ENCODE results near the gene C12orf42. TPM values are rescaled to one million over a fixed set of nuclear protein-coding genes. Genes with fewer than 3 reads are reported as not detected.

The C12orf42 gene
- total RNA-seq, 1 donor from 2014 or later = 0.48 TPM

DNA sequence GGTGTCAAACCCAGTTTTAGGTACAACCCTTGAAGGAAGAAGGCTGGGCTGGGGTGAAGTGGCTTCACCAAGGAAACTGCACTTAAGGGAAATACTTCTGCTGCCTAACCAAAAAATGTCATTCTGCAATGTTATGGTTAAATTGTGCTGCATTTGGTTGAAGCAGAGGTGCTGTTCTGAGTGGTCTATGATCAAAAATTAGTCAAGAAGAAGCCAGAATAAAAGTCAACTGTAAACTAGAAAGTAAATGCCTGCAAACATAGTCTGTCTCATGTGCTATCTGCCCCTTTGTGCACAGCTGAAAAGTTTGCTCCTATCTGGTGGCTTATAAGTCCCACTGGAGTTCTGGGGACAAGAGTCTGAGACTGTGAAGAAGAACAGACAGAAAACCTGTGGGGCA lies 158.8 kb downstream of the C12orf42 start:
- DNase-seq (ENCODE audit: low spot score) = no peak

DNA sequence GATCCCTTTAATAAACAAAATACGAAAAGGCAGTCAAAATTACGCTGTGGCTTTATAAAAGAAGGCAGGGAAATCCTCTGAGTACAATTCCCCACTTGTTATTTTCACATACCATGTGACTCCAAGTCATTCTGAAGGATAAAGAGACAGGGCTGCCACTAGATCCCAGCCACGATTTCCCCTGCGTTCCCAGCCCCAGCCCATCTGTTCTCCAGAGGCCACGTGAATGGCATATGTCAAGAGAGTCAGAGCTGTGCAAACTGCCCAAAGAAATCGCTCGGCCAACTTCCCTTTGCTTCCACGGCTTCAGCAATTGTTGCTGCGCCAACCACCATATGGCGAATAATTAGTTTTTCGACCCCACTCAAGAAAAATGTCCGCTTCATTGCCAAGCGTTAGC lies 161.3 kb downstream of the C12orf42 start:
- peak; percentile 16 for DNase-seq (ENCODE audit: low spot score)

DNA sequence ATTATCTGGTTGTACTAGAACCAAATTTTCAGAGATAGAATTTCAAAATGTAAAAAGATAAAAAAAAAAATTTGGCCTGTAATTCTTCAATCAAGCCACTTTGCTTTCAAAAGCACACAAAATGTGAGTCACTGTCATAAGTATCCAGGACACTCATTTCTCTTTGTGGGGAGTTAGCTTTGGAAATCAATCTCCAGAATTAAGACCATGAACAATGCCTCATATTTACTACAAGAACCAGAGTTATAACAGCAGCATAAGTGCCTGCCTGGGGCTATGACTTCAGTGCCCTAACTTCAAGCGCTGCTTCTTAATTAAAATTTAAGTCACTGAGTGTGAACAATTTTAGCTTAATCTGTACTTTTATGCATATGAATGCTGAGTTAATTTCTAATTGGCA lies 162.1 kb downstream of the C12orf42 start:
- DNase-seq (ENCODE audit: low spot score) = no peak

DNA sequence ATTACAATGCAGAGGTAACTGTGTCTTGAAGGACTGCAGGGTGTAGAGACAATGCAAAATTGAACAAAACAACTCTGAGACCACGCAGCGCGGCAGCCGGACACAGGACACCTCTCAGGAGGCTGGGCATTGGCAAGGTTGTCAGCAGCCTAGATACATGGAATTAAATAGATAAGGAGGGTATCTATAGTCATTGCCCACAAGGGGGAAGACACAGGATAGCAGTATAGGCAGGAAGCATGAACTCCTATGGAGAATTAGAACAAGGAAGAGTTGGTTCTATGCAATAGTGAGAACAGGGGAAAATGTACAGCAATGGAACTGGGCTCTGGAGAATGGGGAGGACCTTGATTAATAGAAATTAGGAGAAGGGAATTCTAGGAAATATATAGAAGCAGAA lies 164.1 kb downstream of the C12orf42 start:
- no peak for DNase-seq (ENCODE audit: low spot score)

DNA sequence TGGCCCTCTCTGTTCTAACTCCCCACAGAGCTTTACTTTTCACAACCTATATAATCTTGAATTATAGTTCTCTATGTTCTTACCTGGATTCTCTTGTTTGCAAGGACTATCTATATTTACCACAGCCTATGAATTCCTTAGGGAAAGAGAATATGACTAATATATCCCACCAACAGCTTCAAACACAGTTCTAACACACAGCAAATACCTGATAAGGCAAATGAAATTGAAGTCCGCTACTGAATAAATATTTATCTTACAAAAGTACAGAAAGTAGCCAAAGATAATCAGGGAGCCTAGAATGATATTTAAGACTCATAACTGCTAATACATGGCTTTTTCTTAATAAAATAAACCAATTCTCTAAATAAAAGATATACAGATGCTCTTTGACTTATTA lies 165.1 kb downstream of the C12orf42 start:
- DNase-seq (ENCODE audit: low spot score) = no peak

DNA sequence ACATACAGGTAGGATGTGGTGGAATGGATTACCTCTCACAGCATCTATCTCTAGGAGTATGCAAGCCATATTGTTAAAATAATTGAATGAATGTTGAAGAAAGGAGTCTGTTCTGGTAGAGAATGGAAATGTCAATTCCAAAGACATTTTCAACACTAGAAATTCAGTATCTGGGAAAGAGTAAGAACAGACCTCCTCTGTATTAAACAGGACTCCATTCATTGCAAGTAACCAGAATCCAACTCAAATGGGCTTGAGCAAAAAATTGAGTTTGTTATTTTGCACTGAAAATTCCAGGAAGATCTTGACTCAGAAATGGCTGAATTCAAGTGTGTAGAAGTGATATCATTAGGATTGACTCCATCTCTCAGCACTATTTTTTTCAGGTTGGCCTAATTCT lies 168.1 kb downstream of the C12orf42 start:
- DNase-seq (ENCODE audit: low spot score) = no peak

DNA sequence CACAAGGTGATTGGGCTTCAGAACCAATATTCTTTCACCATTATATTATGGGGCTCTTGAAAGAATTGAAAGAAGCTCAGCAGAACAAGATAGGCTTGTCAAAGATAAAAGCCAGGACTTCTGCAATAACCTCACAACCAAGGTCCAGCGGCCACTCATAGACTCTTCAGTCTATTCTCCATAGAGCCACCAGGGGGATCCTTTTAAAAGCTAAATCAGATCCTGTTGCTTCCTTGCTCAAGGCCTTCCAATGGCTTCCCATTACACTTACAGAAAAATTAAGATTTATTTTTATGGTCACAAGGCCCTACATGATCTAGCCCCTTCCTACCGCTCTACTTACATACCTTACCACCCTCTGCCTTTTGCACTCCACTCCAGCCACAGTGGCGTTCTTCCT lies 169.6 kb downstream of the C12orf42 start:
- DNase-seq (ENCODE audit: low spot score) = no peak

DNA sequence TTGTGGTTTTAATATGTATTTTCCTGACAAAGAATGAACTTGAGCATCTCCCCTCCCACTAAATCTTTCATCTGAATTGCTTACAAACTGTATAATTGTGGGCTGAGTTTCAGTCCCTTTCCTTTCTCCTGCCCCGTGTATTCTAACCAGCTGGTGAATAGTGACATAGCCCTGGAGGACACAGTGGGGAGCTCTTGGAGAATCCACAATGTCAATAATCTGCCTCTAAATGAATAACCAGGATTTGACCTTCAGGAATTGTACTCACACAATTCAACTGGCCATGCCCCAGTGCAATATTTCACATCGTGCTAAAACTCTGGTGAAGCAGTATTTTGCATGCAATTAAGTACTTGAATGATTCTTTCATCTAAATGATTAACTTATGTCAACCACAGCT lies 177.2 kb downstream of the C12orf42 start:
- no peak for DNase-seq (ENCODE audit: low spot score)

DNA sequence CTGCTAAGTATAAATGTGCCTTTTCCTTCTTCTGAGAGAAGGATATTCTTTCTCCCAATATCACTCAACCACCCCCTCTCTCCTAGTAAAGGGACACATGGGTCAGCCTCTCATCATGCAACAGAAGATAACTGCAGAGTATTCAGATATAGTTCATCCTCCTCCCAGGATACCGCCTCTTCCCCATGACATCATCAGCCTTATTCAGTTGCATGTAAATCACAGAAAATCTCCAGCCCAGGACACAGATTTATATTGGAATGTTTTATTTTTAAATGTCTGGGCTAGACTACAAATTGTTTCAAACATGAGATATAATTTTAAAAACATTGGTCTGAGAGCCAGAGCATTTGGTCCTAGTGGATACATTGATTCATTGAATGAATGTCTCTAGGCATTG lies 178.5 kb downstream of the C12orf42 start:
- DNase-seq (ENCODE audit: low spot score) = peak; percentile 53

DNA sequence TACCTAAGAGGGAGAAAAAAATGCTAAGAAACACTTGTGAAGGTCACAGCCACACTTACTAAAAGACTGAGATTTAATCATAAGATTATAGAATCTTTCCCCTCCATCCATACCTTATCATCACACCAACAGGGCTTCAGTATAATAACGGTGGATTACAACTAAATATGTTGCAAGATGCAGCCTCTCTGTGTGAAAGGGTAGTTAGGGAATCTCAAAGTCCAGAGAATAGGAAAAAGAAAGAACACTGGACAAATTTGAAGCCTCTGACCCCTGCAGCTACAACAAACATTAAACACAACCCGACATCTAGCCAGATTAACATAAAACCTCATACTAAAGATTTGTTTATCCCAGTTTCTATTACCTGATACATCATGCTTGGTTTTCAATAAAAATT lies 181.0 kb downstream of the C12orf42 start:
- no peak for DNase-seq (ENCODE audit: low spot score)

DNA sequence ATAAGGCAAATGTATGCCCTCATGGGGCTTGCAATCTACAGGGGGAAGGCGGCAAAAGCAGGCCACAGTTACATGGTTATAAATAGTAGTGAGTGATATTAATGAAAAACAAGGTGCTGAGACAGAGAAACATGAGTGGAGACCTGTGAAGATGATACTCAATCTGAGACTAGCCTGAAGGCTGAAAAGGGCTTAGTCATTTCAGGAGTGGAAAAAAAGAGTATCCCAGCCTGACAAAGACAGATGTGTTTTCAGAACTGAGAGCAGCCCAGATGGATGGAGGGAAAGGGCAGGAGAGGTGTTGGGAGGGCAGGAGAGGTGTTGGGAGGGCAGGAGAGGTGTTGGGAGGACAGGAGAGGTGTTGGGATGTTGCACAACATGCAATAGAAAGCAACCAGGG lies 181.9 kb downstream of the C12orf42 start:
- DNase-seq (ENCODE audit: low spot score) = no peak

DNA sequence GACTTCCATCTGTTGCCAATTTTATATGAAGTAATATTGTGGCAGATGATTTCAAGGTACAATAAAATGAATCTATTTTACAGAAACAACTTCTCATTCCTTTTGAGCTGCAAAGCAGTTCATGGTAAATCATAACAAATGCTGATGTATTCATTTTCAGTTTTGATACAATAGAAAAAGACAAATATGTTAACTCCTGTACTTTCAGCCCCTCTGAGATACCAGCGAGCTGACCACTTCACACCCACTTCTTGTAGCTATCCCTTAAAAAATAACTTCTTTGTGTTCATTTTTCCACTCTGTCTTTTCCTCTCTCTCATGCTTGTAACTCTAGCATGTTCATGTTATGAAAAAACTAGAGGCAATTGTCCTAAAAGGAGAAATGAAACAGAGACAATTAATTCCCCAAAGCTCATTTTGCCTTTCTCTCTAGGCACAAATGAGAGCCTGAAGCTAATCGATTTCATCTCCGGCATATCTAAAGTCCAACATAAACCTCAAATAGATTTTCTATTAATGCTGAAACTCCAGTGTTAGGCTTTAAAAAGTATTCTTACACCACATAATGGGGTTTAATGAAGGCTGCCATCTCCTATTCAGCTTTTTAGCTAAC lies 182.9 kb downstream of the C12orf42 start:
- DNase-seq (ENCODE audit: low spot score) = no peak

DNA sequence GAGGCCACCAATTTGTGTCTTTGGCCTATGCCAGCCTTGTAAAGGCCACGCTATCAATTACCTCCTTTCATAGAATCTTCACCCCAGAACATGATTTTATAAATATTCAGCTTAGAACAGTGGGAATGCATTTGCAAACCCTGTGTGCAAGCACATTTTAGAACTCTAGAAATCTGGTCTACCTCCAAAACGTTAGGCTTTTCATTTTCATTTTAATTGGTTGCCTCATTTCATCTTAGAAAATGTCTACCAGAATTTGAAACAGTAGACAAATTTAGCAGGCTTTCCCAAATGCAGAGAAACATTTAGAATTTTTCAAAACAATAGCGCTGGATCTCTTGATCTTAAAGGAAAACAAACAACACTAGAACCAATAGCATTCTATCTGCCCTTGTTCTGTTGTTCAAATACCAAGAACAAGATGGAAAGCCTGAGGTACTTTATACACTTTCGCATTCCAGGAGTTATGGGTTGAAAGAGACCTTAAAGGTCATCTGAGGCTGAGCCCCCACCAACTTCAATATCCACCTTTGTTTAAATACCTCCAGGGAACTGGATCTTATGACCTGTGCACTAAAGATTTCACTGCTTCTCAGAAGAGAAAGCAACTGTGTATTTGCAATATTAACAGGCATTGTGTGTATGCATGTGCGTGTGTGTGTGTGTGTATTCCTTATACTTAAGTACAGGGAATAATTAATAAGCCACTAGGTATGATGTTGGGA lies 185.1 kb downstream of the C12orf42 start:
- DNase-seq (ENCODE audit: low spot score) = no peak

DNA sequence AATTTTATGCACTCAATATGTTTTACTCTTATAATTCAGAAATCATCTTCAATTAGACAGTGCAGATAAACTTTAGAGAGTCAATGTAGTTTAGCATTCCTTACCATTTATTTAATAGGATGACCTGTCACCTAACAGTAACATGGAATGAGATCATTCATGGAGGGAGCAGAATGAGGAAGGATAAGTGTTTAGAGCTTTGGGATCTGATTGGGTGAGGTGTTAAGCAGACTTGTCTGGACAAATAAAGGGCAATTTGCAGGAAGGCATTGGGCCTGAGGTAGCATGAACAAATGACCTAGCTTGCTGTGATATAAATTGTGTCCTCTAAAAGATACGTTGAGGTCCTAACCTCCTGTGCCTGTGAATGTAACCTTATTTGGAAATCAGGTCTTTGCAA lies 187.4 kb downstream of the C12orf42 start:
- no peak for DNase-seq (ENCODE audit: low spot score)

DNA sequence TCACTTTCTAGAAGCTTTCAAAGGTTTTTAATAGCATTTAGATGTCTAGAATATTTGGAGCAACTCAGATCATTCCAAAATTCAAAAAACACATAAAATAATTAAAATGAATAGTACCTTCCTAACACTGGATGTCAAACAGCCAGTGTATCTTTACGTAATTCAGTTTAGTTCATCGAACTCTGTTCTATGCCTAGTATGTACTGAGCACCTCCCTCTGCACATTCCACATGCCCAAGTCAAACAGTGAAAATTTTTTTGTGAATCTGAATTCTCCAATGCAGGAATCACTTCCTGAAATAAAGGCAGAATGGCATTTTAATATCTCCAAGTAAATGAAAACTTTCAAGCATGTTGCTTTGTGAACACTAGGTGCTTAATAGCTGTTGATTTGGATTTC lies 192.3 kb downstream of the C12orf42 start:
- DNase-seq (ENCODE audit: low spot score) = no peak

DNA sequence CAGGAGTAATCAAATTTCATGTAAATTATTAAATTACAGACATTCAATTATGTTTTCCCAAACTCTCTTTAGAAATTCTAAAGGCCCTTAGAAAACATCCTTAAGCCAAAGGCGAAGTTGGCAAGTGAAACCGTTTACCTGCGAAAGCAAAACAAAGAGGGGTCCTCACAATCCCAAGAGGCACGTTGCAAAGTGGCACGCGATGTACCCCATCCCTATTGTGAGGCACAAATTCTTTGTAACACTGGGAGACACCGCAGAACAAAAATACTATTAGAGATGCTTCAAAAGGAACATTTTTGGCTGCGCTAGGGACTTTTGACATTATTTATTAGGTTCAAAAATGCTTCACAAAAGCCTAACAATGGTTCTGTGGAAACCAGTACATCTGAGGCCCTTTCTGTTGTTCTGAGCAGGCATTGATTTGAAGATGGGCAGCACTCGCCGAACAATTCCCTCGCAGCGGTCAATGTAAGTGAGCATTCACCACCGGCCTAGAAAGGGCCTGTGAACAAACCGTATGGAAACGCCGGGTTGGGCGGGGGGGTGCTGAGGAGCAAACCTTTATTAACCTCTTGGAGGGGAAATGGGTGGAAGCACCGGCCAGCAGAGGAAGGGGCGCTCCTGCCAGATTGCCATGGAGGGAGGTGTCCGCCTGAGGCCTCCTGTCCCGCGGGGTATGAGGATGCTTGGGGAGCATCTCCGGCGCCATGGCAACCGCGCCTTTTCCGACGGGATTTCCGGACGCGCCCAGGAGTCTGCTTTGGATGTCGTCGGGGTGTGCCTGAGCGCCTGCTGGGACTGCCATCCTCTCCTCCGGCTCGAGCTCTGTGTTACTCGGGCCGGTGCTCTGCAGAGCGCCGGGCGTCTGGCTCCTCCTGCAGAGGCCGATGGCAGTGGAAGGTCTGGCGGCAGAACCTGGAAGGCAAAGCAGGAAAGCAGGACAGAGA lies 193.9 kb downstream of the C12orf42 start:
- DNase-seq (ENCODE audit: low spot score) = no peak

DNA sequence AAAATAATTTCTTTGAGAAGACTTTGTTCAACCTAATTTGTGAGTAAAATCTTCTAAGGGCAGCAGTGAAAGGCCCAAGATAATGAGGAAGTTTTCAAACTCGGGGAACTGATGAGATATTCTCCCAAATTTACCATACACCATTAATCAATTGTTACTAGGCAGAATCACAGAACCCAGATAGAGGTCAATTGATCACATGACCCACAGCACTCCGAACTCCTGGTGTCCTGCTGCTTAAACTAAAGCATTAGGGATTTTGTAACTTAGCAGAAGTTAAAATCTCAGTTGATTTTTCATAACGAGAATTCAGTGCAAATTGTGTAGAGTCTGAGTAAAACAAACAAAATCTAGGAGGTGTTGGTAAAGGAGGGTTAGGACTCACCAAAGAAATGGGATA lies 207.8 kb downstream of the C12orf42 start:
- DNase-seq (ENCODE audit: low spot score) = no peak

DNA sequence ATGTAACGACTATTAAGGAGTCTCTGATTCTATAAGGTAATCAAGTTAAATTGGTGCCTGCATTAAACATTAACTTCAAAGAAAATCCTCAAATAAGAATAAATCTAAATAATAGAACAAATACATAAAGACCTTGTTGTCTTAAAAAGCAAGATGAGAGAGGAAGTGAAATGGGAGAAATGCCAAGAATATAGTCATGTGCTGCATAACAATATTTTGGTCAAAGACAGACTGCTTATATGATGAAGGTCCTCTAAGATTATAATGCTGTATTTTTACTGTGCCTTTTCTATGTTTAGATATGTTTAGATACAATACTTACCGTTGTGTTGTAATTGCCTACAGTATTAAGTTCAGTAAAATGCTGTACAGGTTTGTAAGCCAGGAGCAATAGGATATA lies 213.6 kb downstream of the C12orf42 start:
- no peak for DNase-seq (ENCODE audit: low spot score)

DNA sequence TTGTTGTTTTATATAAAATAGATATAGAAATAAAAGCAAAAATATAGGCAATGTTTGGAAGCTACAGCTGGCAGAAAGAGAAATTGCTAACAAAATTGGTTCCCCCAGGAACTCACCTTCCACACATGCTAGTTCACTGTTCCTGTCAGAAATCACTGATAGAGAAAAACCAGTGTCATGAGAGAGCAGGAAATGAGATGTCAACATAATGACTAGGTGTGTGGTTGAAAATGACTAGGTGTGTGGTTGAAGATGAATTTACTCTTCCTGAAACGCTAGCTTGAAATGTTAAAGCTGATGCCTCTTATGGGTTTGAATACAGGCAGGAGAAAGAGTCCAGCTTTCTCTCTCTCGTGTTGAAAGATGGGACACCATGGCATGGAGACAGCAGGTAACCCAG lies 216.3 kb downstream of the C12orf42 start:
- no peak for DNase-seq (ENCODE audit: low spot score)

DNA sequence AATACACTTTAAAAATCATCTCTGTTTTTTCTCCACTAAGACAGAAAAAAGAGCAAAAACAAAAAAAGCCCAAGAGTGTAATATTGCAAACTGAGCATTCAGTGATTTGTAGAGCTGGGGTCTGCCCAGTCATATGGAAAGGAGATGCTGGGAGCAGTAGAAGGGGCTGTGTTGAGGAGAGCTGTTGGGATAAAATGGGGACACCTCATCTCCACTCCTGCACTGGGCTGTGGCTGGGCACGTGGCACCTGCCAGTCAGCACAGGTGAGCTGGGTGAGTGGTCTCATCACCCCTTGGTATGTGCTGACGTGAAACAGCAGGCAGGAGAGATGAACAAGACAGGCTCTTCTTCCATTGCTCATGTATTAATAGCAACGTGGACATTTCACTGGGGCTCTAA lies 217.4 kb downstream of the C12orf42 start:
- DNase-seq (ENCODE audit: low spot score) = no peak

DNA sequence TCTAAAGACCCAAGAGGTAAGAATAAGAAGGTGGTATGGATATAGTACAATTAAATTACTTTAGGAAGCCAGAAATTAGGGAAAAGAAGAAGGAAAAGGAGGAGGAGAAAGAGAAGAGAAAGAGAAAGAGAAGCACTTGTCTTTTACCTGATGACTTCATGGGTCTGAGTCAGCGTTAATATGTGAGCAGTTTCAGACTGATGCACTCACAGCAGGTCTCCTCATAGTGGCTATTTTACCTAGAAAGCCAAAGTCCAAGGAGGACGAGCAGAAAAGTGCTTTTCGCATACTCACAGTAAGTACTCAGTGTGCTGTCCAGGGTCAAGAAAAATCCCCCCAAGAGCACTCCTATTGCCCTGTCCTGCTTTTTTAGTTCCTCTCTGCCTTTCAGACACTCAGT lies 222.1 kb downstream of the C12orf42 start:
- DNase-seq (ENCODE audit: low spot score) = no peak

DNA sequence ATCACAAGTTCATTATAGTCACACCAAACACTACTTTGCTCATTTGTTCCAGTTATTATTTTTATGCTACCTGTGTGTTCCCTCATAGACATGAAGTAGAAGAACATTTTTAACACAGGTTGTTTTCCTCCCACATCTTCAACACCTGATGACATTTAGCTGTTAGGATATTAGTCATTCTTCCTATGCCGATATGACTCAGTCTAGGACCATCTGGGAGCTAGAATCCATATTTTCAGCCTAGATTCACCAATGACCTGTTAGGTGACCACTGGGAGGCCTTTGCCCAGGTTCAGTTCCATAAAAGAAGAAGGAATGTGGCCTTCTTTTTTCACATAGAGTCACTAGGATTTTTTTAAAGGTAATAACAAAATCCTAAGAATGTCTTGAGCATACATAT lies 222.8 kb downstream of the C12orf42 start:
- DNase-seq (ENCODE audit: low spot score) = no peak

DNA sequence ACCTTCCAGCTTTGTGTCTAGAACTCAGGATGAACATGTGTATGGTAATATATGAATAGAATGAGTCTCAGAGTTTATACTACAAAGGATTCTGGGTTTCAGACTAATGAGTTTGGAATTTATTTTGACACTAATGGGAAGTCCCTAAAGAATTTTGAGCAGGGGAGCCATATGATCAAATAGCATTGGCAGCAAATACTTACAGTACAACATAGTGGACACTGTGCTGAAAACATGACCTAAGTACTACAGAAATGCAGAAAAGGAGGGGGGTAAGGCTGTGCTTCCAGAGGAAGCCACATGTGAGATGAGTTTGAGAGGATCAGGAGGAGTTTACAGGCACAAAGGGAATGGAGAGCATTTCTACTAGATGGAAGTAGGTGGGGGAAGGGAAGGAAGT lies 225.8 kb downstream of the C12orf42 start:
- peak; percentile 76 for DNase-seq (ENCODE audit: low spot score)

Measured in umbilical cord (tissue), 2 donors.